ENCODE measurements around the gene CTSS. TPM values are rescaled to one million over a fixed set of nuclear protein-coding genes. Genes with fewer than 3 reads are reported as not detected.
A peak's percentile ranks its signal among the peaks of the same experiment; 100 is the strongest.

CTSS gene
- total RNA-seq (2021; ENCODE audit: unreplicated experiment) (0.57 TPM), Bru-seq, nascent RNA (percentile 19 among the genes with signal in this experiment), BruChase-seq, experiment 1, labeled RNA remaining after a 6-hour chase (percentile 33 among the genes with signal in this experiment), BruChase-seq, experiment 2, labeled RNA remaining after a 2-hour chase (percentile 25 among the genes with signal in this experiment)
- 0.14 and 0.18 TPM in 2 replicates for polyA plus RNA-seq (2012)
- long read RNA-seq, full-length matches to known transcripts = 1 of 1 reads
- long read RNA-seq, partial matches to known transcripts = 0 of 1 reads
- long read RNA-seq, other reads (novel, unspliced or antisense) = 0 of 1 reads

DNA sequence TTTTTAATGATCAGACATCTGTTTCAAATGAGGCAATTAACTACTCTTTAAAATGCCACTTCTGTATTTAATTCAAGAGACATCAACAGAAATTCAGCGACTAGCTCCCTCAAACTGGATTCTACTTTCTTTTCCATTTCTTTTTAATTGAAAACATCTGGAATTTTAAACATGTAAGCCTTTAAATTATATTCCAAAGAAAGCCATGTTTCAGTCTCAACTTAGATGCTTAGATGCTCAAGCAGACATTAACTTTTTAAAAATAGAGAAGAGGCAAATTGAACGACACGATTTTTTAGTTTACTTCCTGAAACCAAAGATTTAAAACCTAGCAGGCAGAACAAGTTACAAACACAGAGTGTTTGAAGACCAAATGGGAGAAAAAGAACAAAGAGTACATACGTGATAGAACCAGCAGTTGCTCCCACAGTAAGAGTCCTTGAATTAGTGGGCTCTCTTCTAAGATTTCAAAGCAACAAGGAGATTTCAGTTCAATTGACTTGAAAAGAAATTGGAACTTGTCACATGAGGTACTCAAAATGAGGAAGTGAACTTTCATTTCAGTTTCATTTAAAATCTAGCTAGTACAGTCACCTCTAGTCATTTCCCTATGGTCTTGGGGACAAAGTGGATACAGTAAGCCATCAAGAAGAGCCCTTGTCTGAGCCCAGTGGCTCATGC is at the start of gene CTSS:
Gene CTSS, minus strand, starts transcription at position 483 of the 681 bp plus-strand sequence. CDS start 1,015 bp downstream, outside the sequence.
- no peaks in the 10 kb centered on the region for H3K4me1 ChIP-seq (ENCODE audit: control insufficient read depth in 1 of 2, insufficient read depth in 2 of 2, low read length in 2 of 2)
- intact Hi-C loops (cut with micrococcal nuclease) = no loop called here
- no peaks in the 10 kb centered on the region for H3K9me2 ChIP-seq (ENCODE audit: insufficient read depth)
- TF ChIP-seq ELF1 (IDR thresholded peaks at IDR 0.05; ENCODE audit: borderline replicate concordance, low read depth) = no peak
- TF ChIP-seq CBX3 (IDR thresholded peaks at IDR 0.05; ENCODE audit: low read depth) = no peak
- no peak for TF ChIP-seq JUND (IDR thresholded peaks at IDR 0.05)
- no peak for TF ChIP-seq SP1 (IDR thresholded peaks at IDR 0.05; ENCODE audit: low read depth)
- TF ChIP-seq SRF (IDR thresholded peaks at IDR 0.05; ENCODE audit: low read depth) = no peak
- no peak for TF ChIP-seq YY1 (IDR thresholded peaks at IDR 0.05; ENCODE audit: extremely low read depth, insufficient replicate concordance, low read depth, low read length)
- TF ChIP-seq, protein P1, sequence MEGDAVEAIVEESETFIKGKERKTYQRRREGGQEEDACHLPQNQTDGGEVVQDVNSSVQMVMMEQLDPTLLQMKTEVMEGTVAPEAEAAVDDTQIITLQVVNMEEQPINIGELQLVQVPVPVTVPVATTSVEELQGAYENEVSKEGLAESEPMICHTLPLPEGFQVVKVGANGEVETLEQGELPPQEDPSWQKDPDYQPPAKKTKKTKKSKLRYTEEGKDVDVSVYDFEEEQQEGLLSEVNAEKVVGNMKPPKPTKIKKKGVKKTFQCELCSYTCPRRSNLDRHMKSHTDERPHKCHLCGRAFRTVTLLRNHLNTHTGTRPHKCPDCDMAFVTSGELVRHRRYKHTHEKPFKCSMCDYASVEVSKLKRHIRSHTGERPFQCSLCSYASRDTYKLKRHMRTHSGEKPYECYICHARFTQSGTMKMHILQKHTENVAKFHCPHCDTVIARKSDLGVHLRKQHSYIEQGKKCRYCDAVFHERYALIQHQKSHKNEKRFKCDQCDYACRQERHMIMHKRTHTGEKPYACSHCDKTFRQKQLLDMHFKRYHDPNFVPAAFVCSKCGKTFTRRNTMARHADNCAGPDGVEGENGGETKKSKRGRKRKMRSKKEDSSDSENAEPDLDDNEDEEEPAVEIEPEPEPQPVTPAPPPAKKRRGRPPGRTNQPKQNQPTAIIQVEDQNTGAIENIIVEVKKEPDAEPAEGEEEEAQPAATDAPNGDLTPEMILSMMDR (IDR thresholded peaks at IDR 0.05 in 2 of 3, conservative IDR thresholded peaks at IDR 0.05 in 1 of 3; ENCODE audit: borderline replicate concordance in 1 of 3, insufficient read depth in 1 of 3, low read depth in 2 of 3, low read length in 2 of 3) = no peak
- no peak for TF ChIP-seq ZFX (IDR thresholded peaks at IDR 0.05)
- no peak for TF ChIP-seq RAD21 (IDR thresholded peaks at IDR 0.05; ENCODE audit: low read depth)
- no peak for TF ChIP-seq CEBPB (IDR thresholded peaks at IDR 0.05; ENCODE audit: low read depth)
- TF ChIP-seq, protein P2, sequence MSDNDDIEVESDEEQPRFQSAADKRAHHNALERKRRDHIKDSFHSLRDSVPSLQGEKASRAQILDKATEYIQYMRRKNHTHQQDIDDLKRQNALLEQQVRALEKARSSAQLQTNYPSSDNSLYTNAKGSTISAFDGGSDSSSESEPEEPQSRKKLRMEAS (IDR thresholded peaks at IDR 0.05) = no peak
- TF ChIP-seq, protein P3, sequence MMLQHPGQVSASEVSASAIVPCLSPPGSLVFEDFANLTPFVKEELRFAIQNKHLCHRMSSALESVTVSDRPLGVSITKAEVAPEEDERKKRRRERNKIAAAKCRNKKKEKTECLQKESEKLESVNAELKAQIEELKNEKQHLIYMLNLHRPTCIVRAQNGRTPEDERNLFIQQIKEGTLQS (IDR thresholded peaks at IDR 0.05) = no peak
- no peak for TF ChIP-seq EGR1 (IDR thresholded peaks at IDR 0.05; ENCODE audit: low read depth)
- TF ChIP-seq TCF7L2 (IDR thresholded peaks at IDR 0.05; ENCODE audit: borderline replicate concordance, extremely low read depth, insufficient read depth, insufficient read length) = no peak
- no peak for TF ChIP-seq EZH2phosphoT487 (IDR thresholded peaks at IDR 0.05; ENCODE audit: borderline replicate concordance)
- no peak for TF ChIP-seq FOSL1 (IDR thresholded peaks at IDR 0.05; ENCODE audit: low read depth)
- TF ChIP-seq POLR2AphosphoS5 (IDR thresholded peaks at IDR 0.05; ENCODE audit: low read depth, low read length) = no peak
- ChIA-PET CTCF (no interaction called here), POLR2A (no interaction called here), RAD21 (ENCODE audit: low non-redundant PET in 1 of 2, low total read pairs in 2 of 2, uncharacterized antibody in 2 of 2, unreplicated experiment in 2 of 2) (no interaction called here)
- H3K4me3 ChIP-seq (replicated peaks in 1 of 2; ENCODE audit: low read depth in 1 of 2, low read length in 2 of 2) = no peak within 1 kb of the TSS
- no peak for ATAC-seq
- H4K20me1 ChIP-seq (ENCODE audit: insufficient read depth) = no peaks in the 10 kb centered on the region
- H3K27me3 ChIP-seq (ENCODE audit: insufficient read depth, low read length) = no peaks in the 10 kb centered on the region
- peak within 1 kb of the TSS; percentile 60 for H2AFZ ChIP-seq (ENCODE audit: low read depth, low read length, poor library complexity, severe bottlenecking)
- BruUV-seq (replicated peaks) = no TSS peak
- no peak within 1 kb of the TSS for H3K9ac ChIP-seq (ENCODE audit: low read length)
- H3K4me2 ChIP-seq (ENCODE audit: low read length) = no peak within 1 kb of the TSS
- no peak for DNase-seq (ENCODE audit: low read depth, low spot score)
- H3K27ac ChIP-seq (ENCODE audit: low read depth, low read length) = no peak within 1 kb of the TSS
- H3K9me3 ChIP-seq (ENCODE audit: control insufficient read depth in 1 of 2, insufficient read depth in 1 of 2, low read depth in 1 of 2, low read length in 2 of 2) = no peaks in the 10 kb centered on the region
- no peaks in the 10 kb centered on the region for H3K79me2 ChIP-seq (ENCODE audit: insufficient read depth, low read length)
- no peaks in the 10 kb centered on the region for H3K36me3 ChIP-seq (ENCODE audit: control insufficient read depth in 1 of 2, insufficient read depth in 2 of 2, low read length in 2 of 2)
